GM12891 (cell line): ENCODE data around the gene CCSER2.

Experiments
- POLR2A ChIP-seq: IDR thresholded peaks from 2 replicates; pipeline ENCODE4 v1.6.1; 2011; ENCODE audit warnings: low read depth, low read length, control low read depth
- SPI1 ChIP-seq: IDR thresholded peaks from 2 replicates; pipeline ENCODE4 v1.6.1; 2011; ENCODE audit warnings: low read depth, low read length, control low read depth

DNA sequence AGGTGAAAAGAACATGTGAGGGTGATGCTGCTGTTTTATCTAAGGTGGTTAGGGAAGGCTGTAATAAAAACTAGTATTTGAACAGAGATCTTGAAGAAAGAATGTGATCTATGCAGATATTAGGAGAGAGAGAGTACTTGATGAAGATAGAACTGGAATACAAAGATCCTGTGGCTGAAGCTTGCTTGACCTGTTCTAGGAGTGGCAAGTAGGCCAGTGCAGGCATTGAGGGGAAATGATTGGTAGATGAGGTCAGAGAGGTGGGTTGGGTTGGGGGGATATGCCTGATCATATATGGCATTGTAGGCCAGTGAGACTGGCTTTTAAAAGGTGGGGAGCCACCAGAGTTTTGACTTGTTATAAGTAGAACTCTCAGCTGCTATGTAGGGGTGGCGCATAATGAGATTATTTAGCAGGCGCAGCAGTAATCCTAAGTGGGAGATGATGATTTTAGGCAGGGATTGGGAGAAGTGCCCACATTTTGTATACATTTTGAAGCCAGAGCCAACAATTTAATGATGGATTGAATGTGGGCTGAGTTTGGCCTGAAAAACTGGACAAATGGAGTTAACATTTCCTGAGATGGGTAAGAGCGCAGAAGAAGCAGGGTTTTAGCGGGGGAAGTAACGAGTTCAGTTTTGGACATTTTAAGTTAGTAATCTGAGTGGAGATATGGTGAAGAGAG lies 8.2 kb downstream of the CCSER2 start:
- TF ChIP-seq SPI1 (no peak), POLR2A (no peak)
